A549 (cell line): ENCODE data around the gene STT3B. TPM values are rescaled to one million over a fixed set of nuclear protein-coding genes. Genes with fewer than 3 reads are reported as not detected.

ENCODE experiments used
- ATAC-seq, 2 experiments: fragments of 200-7000 bp in 1 of 2; fragments of >200 bp in 1 of 2; cut with Nextera tagmentation in 1 of 2; cut with Tn5 transposase in 1 of 2; 3 replicates each; pipeline versions ENCODE4 v1.8.0 to v1.9.1; 2018 to 2020; ENCODE audit warnings: mild to moderate bottlenecking in 1 of 2, moderate library complexity in 1 of 2
- CTCF ChIA-PET: fragments of 300-600 bp; sonication (Branson Sonifier 250); formaldehyde crosslinking; extraction: SDS; loops from one replicate; lab custom pipeline; 2021; ENCODE audit warnings: antibody characterized with exemption, inconsistent platforms; lab: Yijun Ruan, JAX
- POLR2A ChIA-PET: fragments of 350-600 bp; formaldehyde crosslinking; extraction: SDS; loops from one replicate; lab custom pipeline; 2021; ENCODE audit warnings: antibody characterized with exemption, inconsistent platforms; lab: Yijun Ruan, JAX
- DNase-seq, 2 experiments: peaks; one replicate each; pipeline versions ENCODE4 v3.0.0 to v3.0.0-alpha.2; 2011 to 2016; ENCODE audit warnings: low read depth in 1 of 2, low spot score in 1 of 2
- FAIRE-seq: peaks from 2 replicates; lab custom pipeline; 2011; peaks lifted over from hg19 to GRCh38; lab: Jason Lieb, UNC
- H3K27ac ChIP-seq, 2 experiments: fragments of >200 bp; sonication (Bioruptor Twin); formaldehyde crosslinking; 3 replicates each; pipeline ENCODE4 v1.5.1; 2016 to 2017
- H3K4me1 ChIP-seq: fragments of >200 bp; sonication (Bioruptor Twin); formaldehyde crosslinking; 3 replicates; pipeline ENCODE4 v1.6.1; 2016
- H3K4me2 ChIP-seq: fragments of >200 bp; sonication (Bioruptor Twin); formaldehyde crosslinking; 3 replicates; pipeline ENCODE4 v1.6.1; 2016
- H3K4me3 ChIP-seq: fragments of >200 bp; sonication (Bioruptor Twin); formaldehyde crosslinking; 3 replicates; pipeline ENCODE4 v1.5.1; 2016
- H3K9me3 ChIP-seq: fragments of >200 bp; sonication (Bioruptor Twin); formaldehyde crosslinking; 3 replicates; pipeline ENCODE4 v1.6.1; 2016
- BHLHE40 ChIP-seq: IDR thresholded peaks from 2 replicates; pipeline ENCODE4 v1.6.1; 2012; ENCODE audit warnings: low read depth, low read length, inconsistent platforms
- CBX2 ChIP-seq: fragments of 200-600 bp; sonication (generic); IDR thresholded peaks from 2 replicates; pipeline ENCODE4 v1.6.1; 2016; ENCODE audit warnings: low read depth, mild to moderate bottlenecking, borderline replicate concordance
- CHD2 ChIP-seq: fragments of 150-350 bp; IDR thresholded peaks from 2 replicates; pipeline ENCODE4 v1.6.1; 2014; ENCODE audit warnings: low read length; ENCODE audit not compliant: partially characterized antibody
- CHD4 ChIP-seq: fragments of 200-600 bp; sonication (generic); IDR thresholded peaks from 2 replicates; pipeline ENCODE4 v1.6.1; 2016; ENCODE audit warnings: antibody characterized with exemption, mild to moderate bottlenecking, borderline replicate concordance
- EHF ChIP-seq: fragments of 250-450 bp; sonication (Bioruptor Pico); IDR thresholded peaks from 2 replicates; pipeline ENCODE4 v1.5.0; 2020; ENCODE audit warnings: mild to moderate bottlenecking
- ESRRA ChIP-seq: fragments of 150-350 bp; IDR thresholded peaks from 2 replicates; pipeline ENCODE4 v1.6.1; 2014; ENCODE audit warnings: mild to moderate bottlenecking, low read length, borderline replicate concordance
- FOSL2 ChIP-seq, 2 experiments: fragments of 450-650 bp in 1 of 2; fragments of >200 bp in 1 of 2; sonication (Bioruptor Twin) in 1 of 2; formaldehyde crosslinking; IDR thresholded peaks; 2 replicates each; pipeline versions ENCODE4 v1.5.0 to v1.6.1; 2016 to 2020; ENCODE audit warnings: mild to moderate bottlenecking in 1 of 2, moderate library complexity in 1 of 2
- HDAC2 ChIP-seq: fragments of 200-600 bp; sonication (generic); IDR thresholded peaks from 2 replicates; pipeline ENCODE4 v1.6.1; 2016
- HEYL ChIP-seq: fragments of 250-450 bp; sonication (Bioruptor Pico); IDR thresholded peaks from 2 replicates; pipeline ENCODE4 v1.8.0; 2021; ENCODE audit warnings: mild to moderate bottlenecking, moderate library complexity
- HOXB5 ChIP-seq: fragments of 250-450 bp; sonication (Bioruptor Pico); IDR thresholded peaks from 2 replicates; pipeline ENCODE4 v1.5.0; 2020; ENCODE audit warnings: mild to moderate bottlenecking, moderate library complexity
- JUNB ChIP-seq: fragments of >200 bp; sonication (Bioruptor Twin); formaldehyde crosslinking; IDR thresholded peaks from 2 replicates; pipeline ENCODE4 v1.6.1; 2016
- KDM5A ChIP-seq: fragments of 200-600 bp; sonication (generic); IDR thresholded peaks from 2 replicates; pipeline ENCODE4 v1.6.1; 2016; ENCODE audit warnings: antibody characterized with exemption, mild to moderate bottlenecking
- MAFK ChIP-seq: fragments of 450-650 bp; IDR thresholded peaks from 2 replicates; pipeline ENCODE4 v1.6.1; 2014; ENCODE audit not compliant: partially characterized antibody
- NR3C1 ChIP-seq: fragments of >200 bp; sonication (Bioruptor Twin); formaldehyde crosslinking; IDR thresholded peaks from 3 replicates; pipeline ENCODE4 v1.6.1; 2017
- POLR2A ChIP-seq: IDR thresholded peaks from 2 replicates; pipeline ENCODE4 v1.6.1; 2012; ENCODE audit warnings: mild to moderate bottlenecking, low read length
- SREBF2 ChIP-seq: fragments of 450-650 bp; IDR thresholded peaks from 2 replicates; pipeline ENCODE4 v1.6.1; 2014; ENCODE audit warnings: mild to moderate bottlenecking, moderate library complexity
- TP53 ChIP-seq: fragments of 250-450 bp; sonication (Bioruptor Pico); IDR thresholded peaks from 2 replicates; pipeline ENCODE4 v1.5.0; 2021; ENCODE audit warnings: mild to moderate bottlenecking, moderate library complexity
- WGBS: methylation state at CpG from one replicate; pipeline ENCODE4 v1.1.6; 2017; ENCODE audit errors: missing lambda C conversion rate; 5-methylcytosine and 5-hydroxymethylcytosine counted together
- polyA plus RNA-seq, 4 experiments: library from polyadenylated mRNA; depleted of rRNA in 3 of 4; stranded (reverse); fragments of >200 nt; fragmentation: RNase III in 1 of 4; extraction: RNeasy Plus Mini Kit Qiagen cat#74134 plus additional on column Dnase treatment in 1 of 4; gene quantifications; 2 replicates in 3 of 4; 3 replicates in 1 of 4; pipeline ENCODE4 v1.2.3, GENCODE V29; 2011 to 2017
- TF ChIP-seq, protein P1 (sequence below): fragments of 250-450 bp; sonication (Bioruptor Pico); IDR thresholded peaks from 2 replicates; pipeline ENCODE4 v1.5.0; 2021; ENCODE audit warnings: mild to moderate bottlenecking, moderate library complexity, borderline replicate concordance
- TF ChIP-seq, protein P2 (sequence below): fragments of 150-350 bp; IDR thresholded peaks from 2 replicates; pipeline ENCODE4 v1.6.1; 2014; ENCODE audit warnings: low read depth, mild to moderate bottlenecking, low read length
- TF ChIP-seq, protein P3 (sequence below): IDR thresholded peaks from 2 replicates; pipeline ENCODE4 v1.6.1; 2012; ENCODE audit warnings: low read depth, borderline replicate concordance

STT3B gene
- polyA plus RNA-seq, 2 of the 4 experiments (the other 2 are of a cell fraction): 92.1 to 171 TPM

- CTCF ChIA-PET: no interaction called here
Measured at GRCh38 chr3:31622636-31623288, 90.0 kb downstream of the STT3B start.

DNA sequence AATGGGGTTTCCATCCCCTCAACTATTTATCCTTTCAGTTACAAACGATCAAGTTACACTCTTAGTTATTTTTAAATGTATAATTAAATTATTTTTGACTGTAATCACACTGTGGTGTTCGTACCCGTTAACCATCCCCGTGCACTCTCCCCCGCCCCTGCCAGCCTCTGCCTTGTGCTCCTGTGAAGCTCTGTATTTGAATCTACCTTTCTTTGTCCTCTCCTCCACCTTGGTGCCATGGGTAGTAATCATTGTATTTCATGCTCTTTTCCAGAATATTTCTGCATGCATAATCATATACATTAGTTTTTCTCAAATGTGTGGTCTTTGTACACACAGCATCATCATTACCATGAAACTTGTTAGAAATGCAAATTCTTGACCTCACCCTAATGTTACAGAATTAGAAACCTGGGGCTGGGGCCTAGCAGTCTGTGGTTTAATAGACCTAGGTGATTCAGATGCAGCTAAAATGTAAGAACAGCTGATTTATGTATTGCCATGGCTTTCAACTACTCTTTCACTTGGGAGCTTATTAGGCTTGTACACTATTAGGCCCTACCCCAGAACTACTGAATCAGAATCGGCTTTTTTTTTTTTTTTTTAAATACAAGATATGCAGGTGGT, 91.5 kb downstream of the STT3B start:
- TF ChIP-seq HDAC2 (no peak), POLR2A (no peak)
- TF ChIP-seq, protein P1, sequence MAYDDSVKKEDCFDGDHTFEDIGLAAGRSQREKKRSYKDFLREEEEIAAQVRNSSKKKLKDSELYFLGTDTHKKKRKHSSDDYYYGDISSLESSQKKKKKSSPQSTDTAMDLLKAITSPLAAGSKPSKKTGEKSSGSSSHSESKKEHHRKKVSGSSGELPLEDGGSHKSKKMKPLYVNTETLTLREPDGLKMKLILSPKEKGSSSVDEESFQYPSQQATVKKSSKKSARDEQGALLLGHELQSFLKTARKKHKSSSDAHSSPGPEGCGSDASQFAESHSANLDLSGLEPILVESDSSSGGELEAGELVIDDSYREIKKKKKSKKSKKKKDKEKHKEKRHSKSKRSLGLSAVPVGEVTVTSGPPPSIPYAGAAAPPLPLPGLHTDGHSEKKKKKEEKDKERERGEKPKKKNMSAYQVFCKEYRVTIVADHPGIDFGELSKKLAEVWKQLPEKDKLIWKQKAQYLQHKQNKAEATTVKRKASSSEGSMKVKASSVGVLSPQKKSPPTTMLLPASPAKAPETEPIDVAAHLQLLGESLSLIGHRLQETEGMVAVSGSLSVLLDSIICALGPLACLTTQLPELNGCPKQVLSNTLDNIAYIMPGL (CRISPR knock-in tag): no peak
- no peak for ATAC-seq
- no peak for FAIRE-seq
- H3K4me2 ChIP-seq: no peak overlapping the region
- 91% methylated on average over 6 of the region's 6 CpGs for WGBS
- DNase-seq: no peak
- H3K4me3 ChIP-seq: no peak overlapping the region
- no peaks in the 10 kb centered on the region for H3K9me3 ChIP-seq
- no peak overlapping the region for H3K27ac ChIP-seq
- no peaks in the 10 kb centered on the region for H3K4me1 ChIP-seq
- ChIA-PET CTCF (no interaction called here), POLR2A (no interaction called here)

More at GRCh38 chr3:31622636-31623288, 90.0 kb downstream of the STT3B start:
- ATAC-seq (no peak), FAIRE-seq (no peak), DNase-seq (no peak)
- Histone ChIP-seq H3K4me1 (no peaks in the 10 kb centered on the region), H3K27ac (no peak overlapping the region), H3K4me3 (no peak overlapping the region), H3K9me3 (no peaks in the 10 kb centered on the region), H3K4me2 (no peak overlapping the region)
- 80% methylated on average over 4 of the region's 4 CpGs for WGBS
- TF ChIP-seq KDM5A: no peak
- POLR2A ChIA-PET: no interaction called here

GRCh38 chr3:31625358-31625757, 92.6 kb downstream of the STT3B start:
- no peak for DNase-seq
- Histone ChIP-seq H3K4me2 (no peak overlapping the region), H3K4me1 (no peaks in the 10 kb centered on the region), H3K27ac (no peak overlapping the region), H3K9me3 (no peaks in the 10 kb centered on the region), H3K4me3 (no peak overlapping the region)
- CTCF ChIA-PET: interaction anchor here (0.6 kb wide), 1 partner anchor 12 kb away, joined by 3 read pairs; no protein-coding TSS in a partner anchor
- POLR2A ChIA-PET: no interaction called here
- no peak for ATAC-seq
- no peak for FAIRE-seq
- WGBS: 99% methylated on average over 2 of the region's 2 CpGs
- TF ChIP-seq, protein P2, sequence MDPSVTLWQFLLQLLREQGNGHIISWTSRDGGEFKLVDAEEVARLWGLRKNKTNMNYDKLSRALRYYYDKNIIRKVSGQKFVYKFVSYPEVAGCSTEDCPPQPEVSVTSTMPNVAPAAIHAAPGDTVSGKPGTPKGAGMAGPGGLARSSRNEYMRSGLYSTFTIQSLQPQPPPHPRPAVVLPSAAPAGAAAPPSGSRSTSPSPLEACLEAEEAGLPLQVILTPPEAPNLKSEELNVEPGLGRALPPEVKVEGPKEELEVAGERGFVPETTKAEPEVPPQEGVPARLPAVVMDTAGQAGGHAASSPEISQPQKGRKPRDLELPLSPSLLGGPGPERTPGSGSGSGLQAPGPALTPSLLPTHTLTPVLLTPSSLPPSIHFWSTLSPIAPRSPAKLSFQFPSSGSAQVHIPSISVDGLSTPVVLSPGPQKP: no peak
- TF ChIP-seq FOSL2 (IDR thresholded peaks at IDR 0.05): no peak
- no peak for TF ChIP-seq FOSL2 (CRISPR knock-in tag; IDR thresholded peaks at IDR 0.05)

GRCh38 chr3:31629054-31629453, 96.3 kb downstream of the STT3B start:
- ATAC-seq: no peak
- no peak for FAIRE-seq
- CTCF ChIA-PET: no interaction called here
- DNase-seq: no peak
- H3K4me3 ChIP-seq: no peak overlapping the region
- WGBS: 89% methylated on average over 5 of the region's 5 CpGs
- TF ChIP-seq SREBF2: no peak
- TF ChIP-seq JUNB: no peak
- POLR2A ChIA-PET: no interaction called here
- H3K4me1 ChIP-seq: no peaks in the 10 kb centered on the region
- H3K9me3 ChIP-seq: no peaks in the 10 kb centered on the region
- H3K4me2 ChIP-seq: no peak overlapping the region
- H3K27ac ChIP-seq: no peak overlapping the region

DNA sequence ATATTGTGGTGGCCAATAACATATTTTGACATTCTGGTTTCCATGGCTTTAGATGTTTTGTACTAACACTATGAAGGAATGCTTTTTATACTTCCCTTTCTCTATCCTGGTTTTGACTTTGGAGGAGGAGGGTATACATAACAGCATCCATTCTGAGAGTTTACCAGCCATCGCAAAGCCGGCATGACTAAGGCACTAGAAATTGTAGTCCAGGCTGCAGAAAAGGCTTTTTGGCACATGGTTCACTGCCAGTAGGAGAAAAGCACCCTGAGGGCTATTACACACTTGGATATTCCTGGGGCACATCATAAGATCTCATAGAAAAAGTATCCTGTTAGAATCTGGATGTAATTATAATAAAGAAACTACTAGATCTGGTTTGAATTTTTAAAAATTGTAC, 101.8 kb downstream of the STT3B start:
- H3K4me2 ChIP-seq: no peak overlapping the region
- TF ChIP-seq TP53 (CRISPR knock-in tag) (no peak), MAFK (no peak), CHD4 (no peak), NR3C1 (no peak), EHF (no peak), ESRRA (no peak), HOXB5 (CRISPR knock-in tag) (no peak), CHD2 (no peak), BHLHE40 (no peak), CBX2 (no peak), HEYL (CRISPR knock-in tag) (no peak)
- TF ChIP-seq, protein P3, sequence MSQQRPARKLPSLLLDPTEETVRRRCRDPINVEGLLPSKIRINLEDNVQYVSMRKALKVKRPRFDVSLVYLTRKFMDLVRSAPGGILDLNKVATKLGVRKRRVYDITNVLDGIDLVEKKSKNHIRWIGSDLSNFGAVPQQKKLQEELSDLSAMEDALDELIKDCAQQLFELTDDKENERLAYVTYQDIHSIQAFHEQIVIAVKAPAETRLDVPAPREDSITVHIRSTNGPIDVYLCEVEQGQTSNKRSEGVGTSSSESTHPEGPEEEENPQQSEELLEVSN: no peak
- TF ChIP-seq, protein P1 (CRISPR knock-in tag): no peak
- TF ChIP-seq, all 56 proteins: peak for 0
- ChIA-PET CTCF (no interaction called here), POLR2A (no interaction called here)
- H3K27ac ChIP-seq: no peak overlapping the region
- 78% methylated on average over 2 of the region's 2 CpGs for WGBS
- H3K4me3 ChIP-seq: no peak overlapping the region
- ATAC-seq (no peak), DNase-seq (no peak), FAIRE-seq (no peak)
- H3K9me3 ChIP-seq: no peaks in the 10 kb centered on the region
- H3K4me1 ChIP-seq: peaks cover 6% of the 10 kb centered on the region; the same call in 1 of the 3 replicates
